IMR-90 (cell line): ENCODE data around the gene BUB1B.

Experiments
- CEBPB ChIP-seq: IDR thresholded peaks from 2 replicates; pipeline ENCODE4 v1.6.1; 2012; ENCODE audit warnings: low read depth, low read length, improper control_type of control experiment
- CHD1 ChIP-seq: IDR thresholded peaks from 2 replicates; pipeline ENCODE4 v1.6.1; 2012; ENCODE audit warnings: low read depth, low read length, improper control_type of control experiment
- CTCF ChIP-seq: conservative IDR thresholded peaks from 2 replicates; pipeline ENCODE4 v1.5.1; 2012; ENCODE audit warnings: mild to moderate bottlenecking, low read depth, low read length, improper control_type of control experiment
- ELK1 ChIP-seq: fragments of 150-350 bp; IDR thresholded peaks from 2 replicates; pipeline ENCODE4 v1.6.1; 2016; ENCODE audit warnings: low read depth, mild to moderate bottlenecking, low read length, moderate library complexity, borderline replicate concordance
- MAFK ChIP-seq: IDR thresholded peaks from 2 replicates; pipeline ENCODE4 v1.6.1; 2012; ENCODE audit warnings: low read depth, low read length, improper control_type of control experiment
- MXI1 ChIP-seq: IDR thresholded peaks from 2 replicates; pipeline ENCODE4 v1.6.1; 2012; ENCODE audit warnings: low read depth, mild to moderate bottlenecking, low read length, moderate library complexity, borderline replicate concordance
- POLR2A ChIP-seq: IDR thresholded peaks from 2 replicates; pipeline ENCODE4 v1.6.1; 2012; ENCODE audit warnings: mild to moderate bottlenecking, low read depth, low read length
- RAD21 ChIP-seq: IDR thresholded peaks from 2 replicates; pipeline ENCODE4 v1.6.1; 2012; ENCODE audit warnings: low read length, improper control_type of control experiment
- RFX5 ChIP-seq: IDR thresholded peaks from 2 replicates; pipeline ENCODE4 v1.8.0; 2012; ENCODE audit warnings: low read depth, mild to moderate bottlenecking, low read length, moderate library complexity
- SMC3 ChIP-seq: fragments of 150-350 bp; IDR thresholded peaks from 2 replicates; pipeline ENCODE4 v1.6.1; 2016; ENCODE audit warnings: low read depth, mild to moderate bottlenecking, antibody characterized with exemption, low read length, moderate library complexity
- TF ChIP-seq, protein P1 (sequence below): fragments of 150-350 bp; IDR thresholded peaks from 2 replicates; pipeline ENCODE4 v1.6.1; 2017; ENCODE audit warnings: mild to moderate bottlenecking, antibody characterized with exemption, low read length, low read depth

DNA sequence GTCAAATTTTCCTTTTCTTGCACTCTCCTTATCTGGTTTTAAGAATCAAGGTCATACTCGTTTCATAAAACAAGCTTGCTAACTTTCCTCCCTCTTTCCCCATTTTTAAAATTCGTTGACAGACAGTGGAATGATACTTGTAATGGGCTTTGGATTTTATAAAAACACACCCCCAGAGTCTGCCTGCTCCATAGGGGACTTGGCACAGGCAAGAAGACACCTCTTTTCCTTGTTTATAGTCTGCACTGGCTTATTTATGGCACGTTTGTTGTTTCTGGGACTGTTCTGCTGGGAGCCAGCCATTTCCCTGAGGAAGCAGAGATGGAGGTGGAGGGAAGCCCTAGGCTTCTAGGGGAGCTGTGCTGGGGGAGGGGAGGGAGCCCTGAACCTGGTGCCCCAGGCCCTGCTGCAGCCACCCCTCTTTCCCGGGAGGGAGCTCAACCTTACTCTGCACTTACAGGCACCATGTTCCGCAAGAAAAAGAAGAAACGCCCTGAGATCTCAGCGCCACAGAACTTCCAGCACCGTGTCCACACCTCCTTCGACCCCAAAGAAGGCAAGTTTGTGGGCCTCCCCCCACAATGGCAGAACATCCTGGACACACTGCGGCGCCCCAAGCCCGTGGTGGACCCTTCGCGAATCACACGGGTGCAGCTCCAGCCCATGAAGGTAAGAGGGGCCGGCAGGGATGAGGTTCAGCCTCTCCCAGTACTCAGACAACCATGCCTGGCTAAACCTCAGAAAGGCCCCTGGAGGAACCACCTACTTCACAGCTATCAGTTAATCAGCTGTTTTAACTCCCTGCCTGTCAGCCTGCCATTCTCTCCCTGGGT is 103.7 kb downstream of the BUB1B start:
- no peak for TF ChIP-seq POLR2A
- no peak for TF ChIP-seq CTCF
- TF ChIP-seq, protein P1, sequence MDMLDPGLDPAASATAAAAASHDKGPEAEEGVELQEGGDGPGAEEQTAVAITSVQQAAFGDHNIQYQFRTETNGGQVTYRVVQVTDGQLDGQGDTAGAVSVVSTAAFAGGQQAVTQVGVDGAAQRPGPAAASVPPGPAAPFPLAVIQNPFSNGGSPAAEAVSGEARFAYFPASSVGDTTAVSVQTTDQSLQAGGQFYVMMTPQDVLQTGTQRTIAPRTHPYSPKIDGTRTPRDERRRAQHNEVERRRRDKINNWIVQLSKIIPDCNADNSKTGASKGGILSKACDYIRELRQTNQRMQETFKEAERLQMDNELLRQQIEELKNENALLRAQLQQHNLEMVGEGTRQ: no peak
- no peak for TF ChIP-seq CEBPB
- no peak for TF ChIP-seq RFX5
- TF ChIP-seq ELK1: no peak
- no peak for TF ChIP-seq MAFK
- TF ChIP-seq SMC3: no peak
- no peak for TF ChIP-seq RAD21
- no peak for TF ChIP-seq MXI1
- TF ChIP-seq CHD1: no peak
